Endothelial cell of umbilical vein (primary cell): Measurements from ENCODE around the gene GABRA6. TPM values are rescaled to one million over a fixed set of nuclear protein-coding genes. Genes with fewer than 3 reads are reported as not detected.

Experiments
- BruUV-seq: library from RNA; stranded (reverse); fragments of 400-500 nt; replicated peaks from 2 replicates; lab custom pipeline; 2021; lab: Mats Ljungman, UMichigan
- CTCF ChIA-PET: fragments of 300-600, 350-600 bp; sonication (Branson Sonifier 250); formaldehyde crosslinking; loops from one replicate; lab custom pipeline; 2021; ENCODE audit warnings: antibody characterized with exemption, inconsistent platforms; lab: Charles Lee
- POLR2A ChIA-PET: fragments of 300-600, 350-600 bp; sonication (Branson Sonifier 250); formaldehyde crosslinking; loops from one replicate; lab custom pipeline; 2021; ENCODE audit warnings: antibody characterized with exemption, inconsistent platforms; lab: Charles Lee
- DNase-seq: peaks from one replicate; pipeline ENCODE4 v3.0.0-alpha.2; 2011; ENCODE audit warnings: low read depth, low spot score
- FAIRE-seq: peaks from 2 replicates; lab custom pipeline; 2011; peaks lifted over from hg19 to GRCh38; lab: Jason Lieb, UNC
- H2AFZ ChIP-seq: 2 replicates; pipeline ENCODE4 v1.6.0; 2012; ENCODE audit warnings: low read depth, low read length, control low read depth, inconsistent platforms
- H3K27ac ChIP-seq: 2 replicates; pipeline ENCODE4 v1.5.1; 2011; ENCODE audit warnings: low read depth, mild to moderate bottlenecking, control low read depth, low read length, moderate library complexity; ENCODE audit not compliant: insufficient read depth
- H3K27me3 ChIP-seq, 2 experiments: 2 replicates each; pipeline versions ENCODE4 v1.6.0 to v1.6.1; 2011; ENCODE audit warnings: low read length in 2 of 2, mixed read lengths in 1 of 2; ENCODE audit not compliant: control insufficient read depth in 2 of 2, insufficient read depth in 2 of 2
- H3K36me3 ChIP-seq, 2 experiments: 2 replicates in 1 of 2; 3 replicates in 1 of 2; pipeline ENCODE4 v1.5.1; 2011; ENCODE audit warnings: low read length in 2 of 2, mild to moderate bottlenecking in 1 of 2, moderate library complexity in 1 of 2; ENCODE audit not compliant: control insufficient read depth in 2 of 2, insufficient read depth in 2 of 2; ENCODE audit errors: extremely low read depth in 1 of 2
- H3K4me1 ChIP-seq: 3 replicates; pipeline ENCODE4 v1.5.1; 2011; ENCODE audit warnings: mild to moderate bottlenecking, low read length; ENCODE audit not compliant: control insufficient read depth, insufficient read depth; ENCODE audit errors: extremely low read depth
- H3K4me2 ChIP-seq: 2 replicates; pipeline ENCODE4 v1.6.1; 2011; ENCODE audit warnings: low read length, control low read depth, mixed read lengths; ENCODE audit not compliant: insufficient read depth
- H3K4me3 ChIP-seq, 3 experiments: fragments of 200-600 bp in 1 of 3; sonication (generic), shearing (Covaris generic) in 1 of 3; replicated peaks in 1 of 3; 2 replicates each; pipeline ENCODE4 v1.5.1; 2011 to 2016; ENCODE audit warnings: control low read depth in 3 of 3, low read length in 3 of 3, mild to moderate bottlenecking in 2 of 3, inconsistent platforms in 1 of 3, low read depth in 1 of 3, moderate library complexity in 1 of 3; ENCODE audit not compliant: insufficient read depth in 1 of 3
- H3K79me2 ChIP-seq: 2 replicates; pipeline ENCODE4 v1.6.0; 2012; ENCODE audit warnings: low read length, inconsistent platforms; ENCODE audit not compliant: control insufficient read depth, insufficient read depth
- H3K9ac ChIP-seq: replicated peaks from 2 replicates; pipeline ENCODE3; 2011; ENCODE audit warnings: low read length, control low read depth; ENCODE audit not compliant: insufficient read depth; ENCODE audit errors: extremely low read depth
- H3K9me1 ChIP-seq: replicated peaks from 3 replicates; pipeline ENCODE4 v1.6.0; 2011; ENCODE audit warnings: mild to moderate bottlenecking, low read length; ENCODE audit not compliant: control insufficient read depth, insufficient read depth; ENCODE audit errors: extremely low read depth
- H3K9me3 ChIP-seq: replicated peaks from 2 replicates; pipeline ENCODE4 v1.5.1; 2012; ENCODE audit warnings: low read length, inconsistent platforms; ENCODE audit not compliant: control insufficient read depth, insufficient read depth
- H4K20me1 ChIP-seq: replicated peaks from 2 replicates; pipeline ENCODE3; 2011; ENCODE audit warnings: mild to moderate bottlenecking, low read length; ENCODE audit not compliant: control insufficient read depth, insufficient read depth; ENCODE audit errors: extremely low read depth
- EZH2 ChIP-seq: IDR thresholded peaks from 2 replicates; pipeline ENCODE4 v1.6.1; 2012; ENCODE audit warnings: borderline replicate concordance, low read depth, mild to moderate bottlenecking, moderate library complexity, low read length, inconsistent platforms; ENCODE audit not compliant: severe bottlenecking
- GATA2 ChIP-seq: IDR thresholded peaks from 2 replicates; pipeline ENCODE4 v1.7.0; 2011; ENCODE audit warnings: low read depth, mild to moderate bottlenecking, moderate library complexity, mixed read lengths, low read length; ENCODE audit not compliant: insufficient read length, insufficient read depth
- MAX ChIP-seq: IDR thresholded peaks from 2 replicates; pipeline ENCODE4 v1.6.1; 2011; ENCODE audit not compliant: insufficient read depth, insufficient read length
- MYC ChIP-seq: IDR thresholded peaks from one replicate; pipeline ENCODE4 v1.6.1; 2011; ENCODE audit warnings: mild to moderate bottlenecking, low read depth, low read length
- POLR2A ChIP-seq: IDR thresholded peaks from 2 replicates; pipeline ENCODE4 v1.6.1; 2012; ENCODE audit warnings: low read depth, mild to moderate bottlenecking, control low read depth, low read length
- POLR2AphosphoS5 ChIP-seq: IDR thresholded peaks from 2 replicates; pipeline ENCODE4 v1.6.1; 2012; ENCODE audit warnings: low read depth, mild to moderate bottlenecking, control low read depth, low read length, moderate library complexity; ENCODE audit not compliant: insufficient read depth
- dilution Hi-C: fragments of 300-500 bp; cut with MboI; formaldehyde crosslinking; loops from one replicate; pipeline ENCODE4 v1.15.0; 2019; ENCODE audit warnings: low sequenced_read_pairs; ENCODE audit not compliant: extremely low pct_ligation_motif_present
- intact Hi-C: fragments of 100-400 bp; cut with micrococcal nuclease; formaldehyde crosslinking; loops from one replicate; pipeline ENCODE4 v1.10.0; 2022
- polyA plus RNA-seq, 4 experiments: library from polyadenylated mRNA; depleted of rRNA in 3 of 4; stranded (reverse) in 3 of 4; unstranded in 1 of 4; fragments of >200 nt; gene quantifications; 2 replicates each; pipeline versions ENCODE4 v1.2.1 to v1.2.3, GENCODE V29; 2011 to 2012; ENCODE audit warnings: missing spikeins in 1 of 4
- total RNA-seq: library from RNA; stranded (reverse); gene quantifications from 2 replicates; pipeline ENCODE4 v1.2.3, GENCODE V29; 2021
- TF ChIP-seq, protein P1 (sequence below), 2 donors: IDR thresholded peaks; 1 replicate in 1 of 2; 2 replicates in 1 of 2; pipeline ENCODE4 v1.5.1; 2011; ENCODE audit warnings: low read length in 2 of 2, mild to moderate bottlenecking in 2 of 2, moderate library complexity in 2 of 2, control low read depth in 1 of 2, inconsistent platforms in 1 of 2, low read depth in 1 of 2; ENCODE audit not compliant: insufficient read depth in 1 of 2; ENCODE audit errors: extremely low read depth in 1 of 2

Gene GABRA6
- total and polyA plus RNA-seq, 2 donors (not counting 3 experiments of a cell fraction or from before 2014, with no cell fraction given), result not detected

DNA sequence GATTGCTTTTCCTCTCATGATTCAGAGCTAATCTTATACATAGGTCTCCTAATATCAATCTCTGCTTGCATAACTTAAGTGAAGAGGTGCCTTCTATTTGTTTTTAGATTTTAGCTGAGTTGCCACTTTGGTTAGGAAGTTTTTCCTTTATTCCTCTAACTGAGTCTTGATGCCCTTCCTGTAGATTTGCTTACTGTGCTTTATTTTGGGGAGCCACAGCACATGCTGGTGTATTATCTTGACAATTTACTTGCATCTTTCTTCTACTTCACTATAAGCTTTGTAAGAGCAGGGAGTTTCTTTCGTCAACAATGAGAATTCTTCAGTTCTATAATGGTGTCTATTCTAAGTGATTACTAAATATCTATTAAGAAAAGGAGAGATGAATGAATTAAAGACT lies 54.9 kb downstream of the GABRA6 start:
- Histone ChIP-seq H3K9me3 (peaks cover 7% of the 10 kb centered on the region), H4K20me1 (no peaks in the 10 kb centered on the region), H3K27me3 (no peaks in the 10 kb centered on the region), H3K9ac (no peak overlapping the region), H3K9me1 (no peaks in the 10 kb centered on the region), H2AFZ (no peak overlapping the region), H3K79me2 (no peaks in the 10 kb centered on the region), H3K4me3 (no peak overlapping the region), H3K36me3 (no peaks in the 10 kb centered on the region), H3K27ac (no peak overlapping the region), H3K4me1 (no peaks in the 10 kb centered on the region), H3K4me2 (no peak overlapping the region)
- dilution Hi-C loops, result no loop called here
- CTCF ChIA-PET, result no interaction called here
- FAIRE-seq (no peak), DNase-seq (no peak)
- no TSS peak for BruUV-seq
- POLR2A ChIA-PET, result no interaction called here
- TF ChIP-seq EZH2 (no peak), MYC (no peak), POLR2A (no peak), POLR2AphosphoS5 (no peak), MAX (no peak), GATA2 (no peak)
- TF ChIP-seq, protein P1, sequence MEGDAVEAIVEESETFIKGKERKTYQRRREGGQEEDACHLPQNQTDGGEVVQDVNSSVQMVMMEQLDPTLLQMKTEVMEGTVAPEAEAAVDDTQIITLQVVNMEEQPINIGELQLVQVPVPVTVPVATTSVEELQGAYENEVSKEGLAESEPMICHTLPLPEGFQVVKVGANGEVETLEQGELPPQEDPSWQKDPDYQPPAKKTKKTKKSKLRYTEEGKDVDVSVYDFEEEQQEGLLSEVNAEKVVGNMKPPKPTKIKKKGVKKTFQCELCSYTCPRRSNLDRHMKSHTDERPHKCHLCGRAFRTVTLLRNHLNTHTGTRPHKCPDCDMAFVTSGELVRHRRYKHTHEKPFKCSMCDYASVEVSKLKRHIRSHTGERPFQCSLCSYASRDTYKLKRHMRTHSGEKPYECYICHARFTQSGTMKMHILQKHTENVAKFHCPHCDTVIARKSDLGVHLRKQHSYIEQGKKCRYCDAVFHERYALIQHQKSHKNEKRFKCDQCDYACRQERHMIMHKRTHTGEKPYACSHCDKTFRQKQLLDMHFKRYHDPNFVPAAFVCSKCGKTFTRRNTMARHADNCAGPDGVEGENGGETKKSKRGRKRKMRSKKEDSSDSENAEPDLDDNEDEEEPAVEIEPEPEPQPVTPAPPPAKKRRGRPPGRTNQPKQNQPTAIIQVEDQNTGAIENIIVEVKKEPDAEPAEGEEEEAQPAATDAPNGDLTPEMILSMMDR (IDR thresholded peaks at IDR 0.05; ENCODE audit: extremely low read depth in 1 of 2, insufficient read depth in 1 of 2, low read depth in 1 of 2, low read length in 2 of 2), result no peak
- intact Hi-C loops, result no loop called here
